ENCODE results near the gene UBE2M.

Gene UBE2M

GRCh38 chr19:58538257-58539168 lies 19.9 kb downstream of the UBE2M start:
- DNase-seq = peak; percentile 60

GRCh38 chr19:58536852-58537798 lies 21.3 kb downstream of the UBE2M start:
- DNase-seq = no peak

- no peak for DNase-seq
These were observed 22.6 kb downstream of the UBE2M start for GRCh38 chr19:58535857-58536256.

GRCh38 chr19:58531034-58531840 lies 27.2 kb downstream of the UBE2M start:
- no peak for DNase-seq

GRCh38 chr19:58529405-58529804 lies 29.0 kb downstream of the UBE2M start:
- no peak for DNase-seq

- DNase-seq = no peak
These were observed 35.7 kb downstream of the UBE2M start for GRCh38 chr19:58522709-58523108.

- DNase-seq = no peak
These were observed 36.8 kb downstream of the UBE2M start for GRCh38 chr19:58521651-58522050.

GRCh38 chr19:58520257-58520599 lies 38.2 kb downstream of the UBE2M start:
- no peak for DNase-seq

- DNase-seq = peak; percentile 88
These were observed 38.8 kb downstream of the UBE2M start, which contains the start of gene ZBTB45 for GRCh38 chr19:58519355-58520256. Gene ZBTB45 (minus strand): TSS chr19:58519810. CDS start chr19:58517673, 2,137 bp downstream.

- DNase-seq = peak; percentile 69
These were observed 39.4 kb downstream of the UBE2M start for GRCh38 chr19:58519087-58519354.

GRCh38 chr19:58518256-58519086 lies 39.9 kb downstream of the UBE2M start:
- DNase-seq = no peak

GRCh38 chr19:58516964-58517833 lies 41.2 kb downstream of the UBE2M start:
- DNase-seq = no peak

GRCh38 chr19:58516246-58516836 lies 42.1 kb downstream of the UBE2M start:
- DNase-seq = no peak

GRCh38 chr19:58515259-58515658 lies 43.2 kb downstream of the UBE2M start:
- DNase-seq = no peak

- DNase-seq = no peak
These were observed 43.8 kb downstream of the UBE2M start for GRCh38 chr19:58514564-58515022.

- peak; percentile 97 for DNase-seq
These were observed 44.5 kb downstream of the UBE2M start for GRCh38 chr19:58513694-58514563.

GRCh38 chr19:58513213-58513693 lies 45.2 kb downstream of the UBE2M start:
- no peak for DNase-seq

All from CD4-positive, alpha-beta T cell treated with Interleukin-17A for 4 hours (primary cell).